GM21515 (cell line): ENCODE measurements around the gene WNT6.

Experiments
- ATAC-seq: cut with Tn5 transposase; IDR thresholded peaks from one replicate; pipeline ENCODE4 v1.9.1; 2021; ENCODE audit not compliant: unreplicated experiment

WNT6 gene

DNA sequence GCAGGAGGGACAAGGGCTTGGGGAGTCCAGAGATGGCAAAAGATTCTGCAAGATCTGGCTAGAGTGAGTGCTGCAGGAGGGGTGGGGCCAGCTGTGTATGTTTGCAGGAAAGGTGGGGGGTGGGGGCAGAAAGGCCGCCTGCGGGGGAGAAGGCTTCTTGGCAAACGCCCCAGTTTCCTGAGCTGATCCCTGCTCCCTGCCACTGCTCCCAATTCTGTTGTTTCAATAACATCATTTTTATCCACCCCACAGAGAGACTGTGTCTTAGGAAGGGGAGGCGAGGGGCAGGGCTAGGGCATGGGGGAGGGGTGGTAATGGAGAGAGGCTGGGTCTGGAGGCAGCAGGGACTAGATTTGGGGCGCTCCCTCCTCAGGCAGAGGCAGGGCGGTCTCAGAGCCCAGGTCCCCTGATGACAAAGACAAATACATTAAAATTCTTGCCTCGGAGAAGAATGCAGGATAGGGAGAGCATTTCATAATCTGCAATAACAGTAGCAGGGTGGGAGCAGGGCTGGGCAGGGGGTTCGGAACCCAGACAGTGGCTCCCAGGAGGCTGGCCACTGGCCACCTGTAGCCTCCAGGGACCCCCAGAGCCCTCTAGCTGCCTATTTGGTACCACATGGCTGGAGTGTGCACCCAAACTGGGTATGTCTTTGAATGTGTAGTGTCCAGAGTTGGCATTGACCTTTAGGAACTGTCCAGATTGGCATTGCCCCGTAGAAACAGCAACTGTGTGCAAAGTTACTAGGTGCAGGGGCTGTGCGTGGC lies 2.1 kb upstream of the WNT6 start:
- ATAC-seq: no peak

DNA sequence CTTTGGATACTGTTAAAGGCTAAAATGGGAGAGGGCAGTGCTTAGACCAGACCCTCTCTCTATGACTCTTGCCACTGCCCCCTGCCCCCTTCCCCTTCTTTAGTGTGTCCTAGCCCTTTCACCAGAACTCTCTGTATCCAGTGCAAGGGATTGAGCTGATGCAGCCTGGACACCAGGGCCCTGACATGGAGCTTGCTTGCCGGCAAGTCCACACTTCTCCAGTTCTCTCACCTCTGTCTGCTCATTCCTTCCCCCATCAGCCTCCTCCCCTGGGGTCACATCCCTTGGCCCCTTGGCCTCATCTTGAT lies 1.5 kb upstream of the WNT6 start:
- ATAC-seq: no peak

DNA sequence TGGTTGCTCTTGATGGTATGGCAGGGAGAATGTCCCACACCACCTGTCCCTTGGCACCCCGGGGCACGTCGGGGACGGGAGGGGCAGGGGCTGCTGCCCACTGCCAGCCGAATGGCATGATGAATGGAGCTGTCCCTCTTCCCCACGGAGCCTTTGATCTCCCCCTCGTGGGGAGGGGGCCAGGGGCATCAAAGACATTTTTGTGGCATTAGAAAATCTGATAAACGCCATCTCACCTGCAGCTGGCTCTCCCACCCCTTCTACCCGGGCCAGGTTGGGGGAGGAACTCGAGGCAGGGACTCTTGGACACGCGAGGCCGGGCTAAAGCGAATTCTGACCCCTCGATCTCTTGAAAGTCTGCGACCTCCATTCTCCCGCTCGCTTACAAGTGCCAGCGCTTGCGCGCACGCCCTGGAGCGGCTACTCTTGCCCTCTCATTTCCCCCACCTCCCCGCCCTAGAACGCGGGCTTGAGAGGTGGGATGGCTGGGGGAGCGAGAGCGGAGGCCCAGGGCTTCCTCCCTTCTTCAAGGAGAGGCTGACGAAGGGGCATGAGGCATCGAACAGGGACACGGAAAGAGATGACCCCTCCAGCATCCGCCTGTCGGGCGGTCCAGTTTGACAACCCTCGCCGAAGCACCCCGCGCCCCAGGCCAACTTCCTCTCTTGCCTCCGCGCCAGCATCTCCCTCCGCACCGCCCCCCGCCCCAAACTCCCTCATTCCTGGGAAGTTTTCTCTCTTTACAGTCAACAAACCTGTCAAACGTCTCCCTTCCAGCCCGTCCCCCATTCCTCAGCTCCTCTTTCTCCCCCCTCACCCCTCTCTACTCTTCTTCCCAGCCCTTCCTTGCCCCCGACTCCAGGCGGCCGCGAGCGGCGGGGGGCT lies 692 bp upstream of the WNT6 start:
- no peak for ATAC-seq

DNA sequence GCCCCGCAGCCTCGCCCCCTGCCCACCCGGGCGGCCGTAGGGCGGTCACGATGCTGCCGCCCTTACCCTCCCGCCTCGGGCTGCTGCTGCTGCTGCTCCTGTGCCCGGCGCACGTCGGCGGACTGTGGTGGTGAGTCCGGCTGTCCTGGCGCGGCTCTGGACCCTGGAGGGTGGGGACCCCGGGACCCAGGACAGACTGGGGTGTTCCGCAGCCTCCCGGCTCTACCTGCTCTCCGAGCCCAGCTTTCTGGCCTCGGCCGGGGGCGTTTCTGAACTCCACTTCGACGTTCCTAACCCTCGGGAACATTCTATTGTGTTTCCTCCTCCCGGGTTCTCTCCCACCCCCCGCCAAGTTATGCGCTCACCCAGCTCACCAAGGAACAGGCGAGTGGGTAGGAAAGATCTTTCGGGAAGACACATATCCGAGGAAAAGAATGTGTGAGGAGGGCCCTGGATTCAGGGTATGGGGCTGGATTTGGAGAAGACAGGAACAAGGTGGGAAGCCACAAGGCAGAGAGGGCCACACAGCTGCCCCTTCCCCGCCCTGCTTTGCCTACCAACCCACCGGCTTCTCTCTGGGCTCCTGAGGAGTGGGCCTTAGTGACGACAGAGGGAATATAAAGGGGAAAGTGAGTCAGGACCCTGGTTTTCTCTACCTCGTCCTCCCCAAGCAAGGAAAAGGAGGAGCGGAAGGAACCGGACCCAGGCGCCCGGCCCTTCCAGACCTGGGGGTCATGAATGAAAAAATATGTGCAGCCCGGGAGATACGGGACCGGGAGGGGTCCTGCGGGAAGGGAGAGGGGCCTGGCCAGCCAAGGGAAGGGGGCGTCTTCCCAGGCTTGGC lies 605 bp downstream of the WNT6 start:
- no peak for ATAC-seq

DNA sequence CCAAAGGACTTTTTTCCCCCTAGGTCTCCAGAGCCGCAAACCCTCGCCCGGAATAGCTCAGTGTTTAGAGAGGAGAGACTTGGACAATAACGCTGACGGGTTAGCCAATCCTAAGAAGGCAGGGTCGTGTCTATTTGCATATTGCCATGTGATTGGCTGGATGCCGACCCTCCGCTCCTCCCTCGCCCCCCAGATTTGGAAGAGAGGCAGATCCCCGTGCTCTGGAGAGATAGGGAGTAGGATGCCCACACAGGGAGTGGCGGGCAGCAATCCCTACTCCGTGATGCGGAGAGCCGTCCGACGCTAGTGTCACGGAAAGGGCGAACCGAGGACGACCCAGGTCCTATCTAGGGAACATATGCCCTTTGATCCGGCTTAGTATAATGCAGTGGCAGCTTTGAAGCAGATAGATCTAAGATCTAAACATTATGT lies 1.4 kb downstream of the WNT6 start:
- ATAC-seq: no peak

DNA sequence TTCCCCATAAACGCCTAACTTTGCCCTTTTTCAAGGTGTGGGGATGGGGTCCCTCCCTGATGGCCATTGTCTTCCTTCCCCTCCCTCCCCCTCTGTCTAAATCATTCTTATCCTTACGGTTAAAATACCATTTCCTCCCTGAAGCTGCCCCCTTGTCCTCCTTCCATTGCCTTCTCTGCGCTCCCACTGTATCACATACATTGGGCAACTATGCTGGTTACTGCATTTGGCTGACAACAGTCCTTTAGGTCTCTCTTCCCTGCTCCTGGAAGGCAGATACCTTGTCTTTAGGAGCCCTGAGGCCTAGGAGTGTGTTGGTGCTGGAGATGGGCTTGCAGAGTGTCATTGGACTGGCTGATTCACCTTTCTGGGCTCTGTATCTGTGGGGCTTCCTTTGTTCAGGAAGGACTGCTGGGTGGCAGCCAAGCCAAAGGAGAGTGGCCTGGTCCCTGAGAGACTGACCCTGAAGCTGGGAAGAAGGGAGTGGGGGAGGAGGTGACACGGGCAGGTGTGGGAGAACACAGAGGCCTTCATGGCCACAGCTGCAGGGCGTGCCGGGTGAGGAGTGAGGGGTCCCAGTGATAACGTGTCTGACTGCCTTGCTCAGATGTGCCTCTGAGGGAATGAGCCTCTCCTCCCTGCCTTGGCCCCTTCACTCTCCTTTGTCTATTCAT lies 2.2 kb downstream of the WNT6 start:
- ATAC-seq: no peak

DNA sequence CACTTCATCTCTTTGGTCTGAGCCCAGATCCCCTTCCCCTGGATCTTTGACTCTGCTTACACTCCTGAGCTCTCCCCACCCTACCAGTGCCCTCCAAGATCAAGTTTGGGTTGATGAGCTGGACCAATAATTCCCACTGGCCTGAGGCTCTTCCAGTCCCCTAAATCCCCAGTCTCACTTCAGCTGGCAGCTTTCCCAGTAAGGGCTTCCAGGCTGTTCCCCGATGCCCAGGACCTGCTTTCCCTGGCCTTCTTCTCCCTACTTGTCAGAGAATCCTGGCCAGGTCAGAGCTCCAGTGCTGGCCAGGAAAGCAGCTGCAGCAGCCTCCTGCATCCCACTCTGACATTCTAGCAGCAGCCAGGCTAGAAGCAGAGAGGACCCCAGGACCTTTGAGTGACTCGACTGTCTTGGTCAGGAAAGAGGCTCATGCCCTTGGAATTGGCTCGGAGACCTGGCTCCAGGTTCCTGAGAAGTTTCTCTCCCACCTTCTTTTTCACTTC lies 3.5 kb downstream of the WNT6 start:
- ATAC-seq: no peak

DNA sequence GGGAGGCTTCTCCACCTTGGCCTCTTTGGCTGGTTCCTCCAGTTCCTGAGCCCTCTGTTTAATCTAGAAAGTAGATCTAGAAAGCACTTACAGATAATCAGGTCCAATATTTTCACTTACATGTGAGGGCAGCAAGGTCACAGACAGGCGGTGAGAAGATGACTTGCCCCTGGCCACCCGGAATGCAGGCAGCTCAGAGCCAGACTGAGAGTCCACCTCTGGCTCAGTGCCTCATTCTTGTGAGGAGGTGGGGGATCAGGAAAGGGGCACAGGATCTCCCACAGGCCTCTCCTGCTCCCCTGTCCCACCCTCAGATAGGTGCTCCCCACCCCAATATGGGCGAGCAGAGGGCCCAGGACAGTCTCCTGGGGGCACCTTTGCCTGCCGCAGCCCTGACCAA lies 5.8 kb downstream of the WNT6 start:
- no peak for ATAC-seq

DNA sequence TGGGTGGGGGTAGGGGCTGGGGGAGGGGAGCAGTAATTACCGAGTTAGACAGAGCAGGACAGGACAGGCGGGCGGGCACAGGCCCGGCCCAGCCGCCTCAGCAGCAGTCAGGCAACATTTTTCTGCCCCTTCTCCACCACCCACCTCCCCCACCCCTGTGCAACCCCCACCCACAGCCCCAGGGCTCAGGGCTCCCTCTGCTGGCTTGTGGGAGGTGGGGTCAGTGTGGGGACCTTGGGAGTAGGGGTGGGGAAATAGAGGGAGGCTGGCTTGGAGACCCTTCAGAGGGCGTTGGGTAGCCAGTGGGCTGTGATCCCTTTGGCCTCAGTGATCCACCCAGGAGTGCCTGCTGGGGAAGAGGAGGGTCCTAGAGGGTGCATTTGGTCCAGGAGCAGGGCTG lies 6.4 kb downstream of the WNT6 start:
- ATAC-seq: no peak

DNA sequence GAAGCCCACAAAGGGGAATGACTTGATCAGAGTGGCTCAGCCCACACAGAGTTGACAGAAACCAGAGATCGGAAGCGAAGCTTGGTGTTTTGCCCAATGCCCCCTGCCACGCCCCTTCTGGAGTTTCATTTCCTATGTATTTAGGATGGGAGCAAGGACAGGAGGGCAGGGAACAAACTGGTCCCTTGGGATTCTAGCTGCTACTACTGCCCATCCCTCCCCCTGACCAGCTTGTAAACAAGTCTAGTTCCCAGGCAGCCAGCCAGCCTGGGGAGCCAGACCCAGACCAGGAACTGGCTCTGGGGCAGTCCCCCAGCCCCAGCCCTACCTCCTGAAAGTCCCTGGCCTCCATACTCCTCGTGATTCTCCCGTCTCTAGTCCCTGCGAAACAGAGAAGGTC lies 8.3 kb downstream of the WNT6 start:
- ATAC-seq: no peak

DNA sequence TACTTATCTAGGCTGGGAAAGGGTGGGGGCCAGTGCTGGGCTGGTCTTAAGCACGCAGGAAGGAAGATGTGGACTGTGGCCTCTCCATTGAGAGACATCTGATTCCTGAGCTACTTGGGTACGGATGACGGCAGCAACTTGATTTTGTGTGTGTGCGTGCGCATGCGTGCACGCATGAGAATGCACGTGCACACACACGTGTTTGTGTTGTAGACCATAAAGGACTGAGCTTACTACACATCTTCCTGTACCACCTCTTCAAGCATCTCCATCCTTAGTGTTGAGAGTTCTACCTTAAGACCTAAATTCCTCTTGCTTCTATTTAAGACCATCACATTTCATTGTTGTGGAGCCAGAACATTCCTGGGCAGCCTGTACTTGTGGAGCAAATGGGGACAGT lies 9.5 kb downstream of the WNT6 start:
- ATAC-seq: no peak

DNA sequence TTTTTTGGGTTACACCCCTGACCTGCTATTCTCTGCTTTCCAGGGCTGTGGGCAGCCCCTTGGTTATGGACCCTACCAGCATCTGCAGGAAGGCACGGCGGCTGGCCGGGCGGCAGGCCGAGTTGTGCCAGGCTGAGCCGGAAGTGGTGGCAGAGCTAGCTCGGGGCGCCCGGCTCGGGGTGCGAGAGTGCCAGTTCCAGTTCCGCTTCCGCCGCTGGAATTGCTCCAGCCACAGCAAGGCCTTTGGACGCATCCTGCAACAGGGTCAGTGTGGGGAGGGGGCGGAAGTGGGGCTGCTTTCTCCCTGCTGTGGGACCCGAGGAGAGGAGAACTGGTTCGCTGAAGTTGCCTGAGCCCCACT lies 11.4 kb downstream of the WNT6 start:
- no peak for ATAC-seq

DNA sequence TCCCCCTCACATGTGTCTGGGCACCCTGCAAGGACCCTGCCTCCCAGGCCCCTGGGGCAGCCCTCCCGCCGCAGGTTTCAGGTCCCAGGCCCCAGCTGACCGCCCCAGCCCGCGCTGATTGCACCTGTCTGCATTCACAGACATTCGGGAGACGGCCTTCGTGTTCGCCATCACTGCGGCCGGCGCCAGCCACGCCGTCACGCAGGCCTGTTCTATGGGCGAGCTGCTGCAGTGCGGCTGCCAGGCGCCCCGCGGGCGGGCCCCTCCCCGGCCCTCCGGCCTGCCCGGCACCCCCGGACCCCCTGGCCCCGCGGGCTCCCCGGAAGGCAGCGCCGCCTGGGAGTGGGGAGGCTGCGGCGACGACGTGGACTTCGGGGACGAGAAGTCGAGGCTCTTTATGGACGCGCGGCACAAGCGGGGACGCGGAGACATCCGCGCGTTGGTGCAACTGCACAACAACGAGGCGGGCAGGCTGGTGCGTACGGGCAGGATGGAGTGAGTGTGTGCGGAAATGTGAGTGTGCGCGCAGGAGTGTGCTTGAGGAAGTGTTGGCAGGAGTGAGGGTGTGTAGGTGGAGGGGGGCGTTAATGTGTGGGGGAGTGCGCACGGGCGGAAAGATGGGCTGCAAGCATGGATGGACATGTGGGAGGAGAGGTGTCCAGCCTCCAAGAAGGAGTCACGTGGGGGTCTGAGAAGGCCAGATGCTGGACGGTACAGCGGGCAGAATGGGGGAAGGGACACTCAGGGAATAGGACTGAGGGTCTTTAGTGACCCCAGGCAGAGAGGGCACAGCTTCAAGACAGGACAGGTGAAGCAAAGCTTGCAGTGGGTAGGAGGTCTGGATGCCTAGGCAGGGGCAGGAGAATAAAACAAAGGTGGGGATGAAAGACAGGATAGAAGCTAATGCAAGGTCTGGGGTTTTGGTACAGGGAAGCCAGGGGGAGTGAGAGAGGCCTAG lies 12.0 kb downstream of the WNT6 start:
- ATAC-seq: no peak

DNA sequence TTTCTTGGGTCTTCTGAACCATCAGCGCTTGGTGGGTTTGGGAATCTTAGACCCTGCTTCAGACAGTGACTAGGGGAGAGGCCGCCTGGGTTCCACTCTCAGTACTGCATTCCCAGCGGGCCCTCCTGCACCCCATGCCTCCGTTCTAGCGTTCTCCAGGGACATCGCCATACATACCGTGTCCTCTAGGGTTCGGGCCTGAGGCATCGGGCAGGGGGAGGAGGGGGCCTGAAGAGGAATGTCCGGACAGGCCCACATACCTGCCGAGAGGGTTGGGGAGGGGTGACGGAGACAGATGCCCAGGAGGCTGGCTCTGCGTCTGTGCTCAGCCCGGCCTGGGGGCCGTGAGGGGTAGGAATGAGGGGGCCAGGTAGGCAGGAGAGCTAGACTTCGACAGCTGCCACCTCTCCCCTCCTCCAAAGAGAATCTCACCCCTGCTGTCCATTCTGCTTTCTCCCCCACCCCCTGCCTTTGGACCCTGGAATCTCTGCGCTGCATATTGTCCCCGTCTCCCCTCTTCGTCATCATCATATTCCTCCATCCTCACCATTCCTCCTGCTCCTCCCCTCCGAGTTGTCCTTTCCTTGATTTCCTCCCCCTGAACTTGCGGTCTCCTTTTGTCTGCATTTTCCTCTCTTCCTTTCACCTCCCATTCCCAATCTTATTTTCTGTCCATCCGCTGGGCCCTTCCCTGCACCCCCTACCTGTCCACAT lies 13.2 kb downstream of the WNT6 start:
- ATAC-seq: no peak

DNA sequence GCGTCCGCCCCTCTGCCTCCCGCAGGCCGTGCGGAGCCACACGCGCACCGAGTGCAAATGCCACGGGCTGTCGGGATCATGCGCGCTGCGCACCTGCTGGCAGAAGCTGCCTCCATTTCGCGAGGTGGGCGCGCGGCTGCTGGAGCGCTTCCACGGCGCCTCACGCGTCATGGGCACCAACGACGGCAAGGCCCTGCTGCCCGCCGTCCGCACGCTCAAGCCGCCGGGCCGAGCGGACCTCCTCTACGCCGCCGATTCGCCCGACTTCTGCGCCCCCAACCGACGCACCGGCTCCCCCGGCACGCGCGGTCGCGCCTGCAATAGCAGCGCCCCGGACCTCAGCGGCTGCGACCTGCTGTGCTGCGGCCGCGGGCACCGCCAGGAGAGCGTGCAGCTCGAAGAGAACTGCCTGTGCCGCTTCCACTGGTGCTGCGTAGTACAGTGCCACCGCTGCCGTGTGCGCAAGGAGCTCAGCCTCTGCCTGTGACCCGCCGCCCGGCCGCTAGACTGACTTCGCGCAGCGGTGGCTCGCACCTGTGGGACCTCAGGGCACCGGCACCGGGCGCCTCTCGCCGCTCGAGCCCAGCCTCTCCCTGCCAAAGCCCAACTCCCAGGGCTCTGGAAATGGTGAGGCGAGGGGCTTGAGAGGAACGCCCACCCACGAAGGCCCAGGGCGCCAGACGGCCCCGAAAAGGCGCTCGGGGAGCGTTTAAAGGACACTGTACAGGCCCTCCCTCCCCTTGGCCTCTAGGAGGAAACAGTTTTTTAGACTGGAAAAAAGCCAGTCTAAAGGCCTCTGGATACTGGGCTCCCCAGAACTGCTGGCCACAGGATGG lies 14.0 kb downstream of the WNT6 start:
- ATAC-seq: no peak

DNA sequence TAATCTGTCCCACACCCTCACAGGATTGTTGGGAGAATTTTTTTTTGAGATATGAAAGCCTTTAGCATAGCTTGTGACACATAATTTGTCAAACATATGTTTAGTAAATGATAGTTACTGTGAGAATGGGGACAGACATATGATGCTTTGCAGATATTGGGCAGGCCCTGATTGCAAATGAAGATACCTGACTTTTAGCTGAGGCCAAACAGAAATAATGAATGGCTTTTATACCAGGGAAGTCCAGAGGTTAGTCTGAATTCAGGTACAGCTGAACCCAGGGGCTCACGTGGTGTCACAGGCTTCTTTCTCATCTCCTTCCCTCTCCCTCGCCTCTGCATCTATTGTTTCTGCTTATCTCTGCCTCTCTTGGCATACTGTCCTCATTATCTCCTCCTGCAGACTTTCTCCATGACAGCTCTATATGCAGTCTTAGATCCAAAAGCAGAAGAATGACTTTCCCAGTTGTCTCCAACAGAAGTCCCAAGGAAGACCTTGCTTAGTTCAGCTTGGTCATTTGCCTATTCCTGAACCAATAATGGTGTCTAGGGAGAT lies 16.2 kb downstream of the WNT6 start:
- ATAC-seq: no peak

DNA sequence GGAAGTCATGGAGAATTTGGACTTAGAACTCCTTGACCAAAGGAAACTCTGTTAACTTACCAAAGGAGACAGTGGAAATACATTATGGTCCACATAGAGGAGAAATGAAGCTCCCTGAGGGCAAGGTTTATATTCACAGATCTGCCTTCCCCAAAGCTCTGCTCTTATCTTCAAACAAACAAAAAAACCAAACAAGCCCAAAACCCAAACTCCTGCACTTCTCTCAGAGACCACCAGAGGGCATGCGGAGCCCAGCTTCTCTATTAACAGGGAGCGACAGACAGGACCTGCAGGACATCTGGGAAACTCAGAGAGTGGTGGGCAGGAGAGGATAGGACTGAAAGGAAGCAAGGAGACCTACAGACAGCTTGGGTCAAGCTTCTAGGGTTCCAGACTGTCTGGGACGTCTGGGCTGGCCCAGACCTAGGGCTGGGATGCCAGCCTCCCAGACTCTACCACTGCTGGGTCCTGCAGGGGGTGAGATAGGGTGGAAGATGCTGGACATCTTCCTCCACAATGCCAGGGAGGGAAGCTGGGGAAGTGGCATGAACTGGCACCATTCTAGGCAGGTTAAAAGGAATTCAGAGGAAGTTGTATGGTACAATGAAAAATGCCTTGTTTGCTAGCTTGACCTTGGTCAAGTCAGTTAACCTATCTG lies 17.1 kb downstream of the WNT6 start:
- ATAC-seq: no peak
